D721Med (cell line): ENCODE results near the gene CERCAM.
"Not testable (repeated sequence)": the region's sequence is repeated elsewhere in the genome, so short reads cannot be mapped to it uniquely, and the experiment has no call there.

Source experiments
- DNase-seq: peaks from one replicate; pipeline ENCODE4 v3.0.0; 2011; ENCODE audit warnings: low spot score; ENCODE audit not compliant: insufficient read length
- FAIRE-seq: peaks from 2 replicates; lab custom pipeline; 2011; peaks lifted over from hg19 to GRCh38; lab: Jason Lieb, UNC
- TF ChIP-seq, protein P1 (sequence below): IDR thresholded peaks from 2 replicates; pipeline ENCODE4 v1.5.1; 2012; ENCODE audit warnings: mild to moderate bottlenecking, control low read depth; ENCODE audit not compliant: insufficient read depth; ENCODE audit errors: missing control alignments

The CERCAM gene

DNA sequence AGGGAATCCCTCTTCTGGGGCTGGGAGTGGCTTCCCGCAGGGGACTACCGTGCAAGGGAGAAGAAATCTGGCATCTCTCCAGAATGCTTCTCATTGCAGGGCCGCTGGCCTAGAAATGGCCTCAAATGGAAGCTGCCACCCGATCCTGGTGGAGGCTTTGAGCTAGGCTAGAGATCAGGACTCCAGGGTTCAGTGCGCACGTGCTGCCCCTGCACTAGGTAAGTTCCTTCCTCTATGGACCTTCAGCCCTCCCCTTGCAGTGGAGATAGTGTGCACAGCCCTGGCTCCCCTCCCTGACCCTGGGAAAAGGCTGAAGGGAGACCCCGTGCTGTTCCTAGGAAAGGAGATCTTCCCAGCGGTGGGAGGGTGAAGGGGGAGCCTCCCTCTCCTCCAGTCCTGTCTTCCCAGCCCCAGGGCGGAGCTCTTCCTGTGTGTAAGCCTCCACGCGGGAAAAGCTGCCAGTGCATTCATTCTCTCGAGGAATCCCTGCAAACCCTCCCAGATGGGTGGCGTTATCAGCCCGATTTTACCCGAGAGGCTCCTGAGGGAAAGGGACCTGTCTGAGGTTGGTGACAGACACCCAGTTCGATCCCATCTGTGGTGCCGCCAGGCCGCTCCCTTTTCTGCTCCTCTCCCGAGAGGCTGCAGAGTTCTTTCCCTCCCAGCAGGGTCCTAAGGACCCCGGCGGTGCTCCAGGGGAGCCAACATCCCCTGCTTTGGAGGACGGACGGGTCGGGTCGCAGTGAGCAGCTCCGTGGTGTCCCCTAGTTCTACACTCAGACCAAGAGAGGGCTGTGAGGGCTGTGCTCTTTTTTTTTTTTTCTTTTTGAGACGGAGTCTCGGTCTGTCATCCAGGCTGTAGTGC is 1.4 kb upstream of the CERCAM start:
- TF ChIP-seq, protein P1, sequence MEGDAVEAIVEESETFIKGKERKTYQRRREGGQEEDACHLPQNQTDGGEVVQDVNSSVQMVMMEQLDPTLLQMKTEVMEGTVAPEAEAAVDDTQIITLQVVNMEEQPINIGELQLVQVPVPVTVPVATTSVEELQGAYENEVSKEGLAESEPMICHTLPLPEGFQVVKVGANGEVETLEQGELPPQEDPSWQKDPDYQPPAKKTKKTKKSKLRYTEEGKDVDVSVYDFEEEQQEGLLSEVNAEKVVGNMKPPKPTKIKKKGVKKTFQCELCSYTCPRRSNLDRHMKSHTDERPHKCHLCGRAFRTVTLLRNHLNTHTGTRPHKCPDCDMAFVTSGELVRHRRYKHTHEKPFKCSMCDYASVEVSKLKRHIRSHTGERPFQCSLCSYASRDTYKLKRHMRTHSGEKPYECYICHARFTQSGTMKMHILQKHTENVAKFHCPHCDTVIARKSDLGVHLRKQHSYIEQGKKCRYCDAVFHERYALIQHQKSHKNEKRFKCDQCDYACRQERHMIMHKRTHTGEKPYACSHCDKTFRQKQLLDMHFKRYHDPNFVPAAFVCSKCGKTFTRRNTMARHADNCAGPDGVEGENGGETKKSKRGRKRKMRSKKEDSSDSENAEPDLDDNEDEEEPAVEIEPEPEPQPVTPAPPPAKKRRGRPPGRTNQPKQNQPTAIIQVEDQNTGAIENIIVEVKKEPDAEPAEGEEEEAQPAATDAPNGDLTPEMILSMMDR, result no peak
- DNase-seq (no peak), FAIRE-seq (no peak)

DNA sequence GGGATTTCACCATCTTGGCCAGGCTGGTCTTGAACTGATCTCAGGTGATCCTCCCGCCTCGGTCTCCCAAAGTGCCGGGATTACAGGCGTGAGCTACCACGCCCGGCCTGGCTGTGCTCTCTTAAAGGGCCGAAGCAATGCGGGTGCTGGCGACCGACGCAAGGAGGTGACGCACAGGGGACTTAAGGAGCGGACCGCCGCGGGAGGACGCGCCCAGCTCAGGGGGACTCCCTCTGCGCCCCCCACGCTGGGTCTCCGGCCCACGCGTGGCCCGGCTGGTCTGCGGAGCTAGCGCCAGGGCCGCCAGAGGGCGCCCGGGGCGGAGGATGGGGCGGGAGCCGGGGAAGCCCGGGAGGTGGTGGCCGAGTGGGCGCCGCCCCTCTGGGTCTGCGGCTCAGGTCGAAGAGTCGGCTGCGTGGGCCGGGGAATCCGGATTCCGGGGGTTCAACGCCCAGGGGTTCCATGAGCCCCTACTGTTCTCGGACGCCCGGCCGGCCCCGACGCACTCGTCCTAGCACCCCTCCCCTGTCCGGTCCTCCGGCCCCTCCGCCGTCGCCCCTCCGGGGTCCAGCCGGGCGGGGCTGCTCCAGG is 502 bp upstream of the CERCAM start:
- TF ChIP-seq, protein P1, result peak; percentile 63
- DNase-seq (peak; percentile 68), FAIRE-seq (no peak)

DNA sequence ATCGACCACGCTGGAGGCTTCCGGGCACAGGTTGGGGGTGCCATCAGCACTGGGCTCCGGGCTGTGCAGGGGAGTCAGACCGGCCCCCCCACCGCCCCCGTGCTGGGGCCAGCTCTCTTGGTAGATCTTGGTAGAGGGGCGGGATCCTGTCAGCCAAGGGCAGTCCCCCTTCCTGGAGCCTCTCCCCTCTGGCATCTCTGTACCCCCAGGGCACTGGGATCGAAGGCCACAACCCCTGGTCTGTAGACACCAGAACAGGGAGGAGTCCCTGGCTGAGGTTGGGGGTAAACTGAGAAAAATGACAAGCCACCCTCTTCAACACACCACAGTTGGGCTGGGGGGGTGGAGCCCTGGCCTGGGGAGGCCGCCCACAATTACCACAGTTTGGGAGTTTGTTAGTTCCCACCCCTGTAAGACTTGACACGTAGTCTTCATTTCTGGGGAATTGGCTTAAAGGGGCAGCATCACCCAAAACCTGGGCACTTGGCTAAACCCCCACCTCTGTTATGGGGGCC is 882 bp downstream of the CERCAM start:
- TF ChIP-seq, protein P1, result no peak
- FAIRE-seq, result no peak
- DNase-seq, result no peak

DNA sequence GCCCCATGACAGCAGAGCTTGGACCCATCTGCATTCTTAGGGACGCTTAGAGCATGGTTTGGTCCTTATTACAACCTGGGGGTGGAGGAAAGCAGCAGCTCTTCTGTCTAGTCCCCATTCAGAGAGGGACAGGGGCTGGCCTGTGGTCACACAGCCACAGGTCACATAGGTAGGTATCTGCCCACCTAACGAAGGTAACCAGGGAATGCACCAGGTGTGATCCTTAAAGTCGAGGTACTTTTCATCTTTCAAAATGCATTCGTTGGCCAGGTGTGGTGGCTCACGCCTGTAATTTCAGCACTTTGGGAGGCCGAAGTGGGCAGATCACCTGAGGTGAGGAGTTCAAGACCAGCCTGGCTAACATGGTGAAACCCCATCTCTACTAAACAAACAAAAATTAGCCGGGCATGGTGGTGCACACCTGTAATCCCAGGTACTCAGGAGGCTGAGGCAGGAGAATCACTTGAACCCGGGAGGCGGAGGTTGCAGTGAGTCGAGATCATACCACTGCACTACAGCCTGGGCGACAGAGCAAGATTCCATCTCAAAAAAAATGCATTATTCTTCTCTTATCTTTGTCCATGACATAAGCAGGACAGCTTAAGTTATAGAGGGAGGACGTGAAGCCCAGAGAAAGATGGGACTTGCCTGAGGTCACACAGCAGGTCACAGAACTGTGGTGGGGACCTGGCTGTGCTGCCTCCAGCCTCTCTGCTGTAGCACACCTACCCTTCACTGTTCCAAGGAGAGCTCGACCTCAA is 1.5 kb downstream of the CERCAM start:
- FAIRE-seq, DNase-seq: not testable (repeated sequence)

DNA sequence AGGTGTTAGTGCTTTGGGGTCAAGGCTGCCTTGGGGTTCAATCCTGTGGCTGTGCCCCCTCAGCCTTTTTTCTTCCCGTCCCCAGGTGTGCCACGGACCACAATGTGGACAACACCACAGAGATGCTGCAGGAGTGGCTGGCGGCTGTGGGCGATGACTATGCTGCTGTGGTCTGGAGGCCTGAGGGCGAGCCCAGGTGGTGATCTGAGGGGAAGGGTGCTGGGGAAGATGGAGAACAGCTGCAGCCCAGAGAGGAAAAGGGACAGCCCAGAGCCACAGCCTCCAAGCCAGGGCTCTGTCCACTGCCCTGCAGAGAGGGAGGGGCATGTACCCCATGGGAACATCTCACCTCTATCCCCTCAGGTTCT is 2.1 kb downstream of the CERCAM start:
- DNase-seq (no peak), FAIRE-seq (no peak)
- TF ChIP-seq, protein P1, result no peak

DNA sequence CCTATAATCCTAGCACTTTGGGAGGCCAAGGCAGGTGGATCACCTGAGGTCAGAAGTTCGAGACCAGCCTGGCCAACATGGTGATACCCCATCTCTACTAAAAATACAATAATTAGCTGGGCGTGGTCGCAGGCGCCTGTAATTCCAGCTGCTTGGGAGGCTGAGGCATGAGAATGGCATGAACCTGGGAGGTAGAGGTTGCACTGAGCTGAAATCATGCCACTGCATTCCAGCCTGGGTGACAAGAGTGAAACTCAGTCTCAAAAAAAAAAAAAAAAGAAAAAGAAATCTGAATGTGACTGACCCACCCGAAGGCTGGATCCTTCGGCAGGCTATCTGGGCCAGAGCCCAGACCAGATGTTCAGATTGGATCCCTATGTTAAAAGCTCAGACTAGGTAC is 2.7 kb downstream of the CERCAM start:
- FAIRE-seq, DNase-seq: not testable (repeated sequence)

DNA sequence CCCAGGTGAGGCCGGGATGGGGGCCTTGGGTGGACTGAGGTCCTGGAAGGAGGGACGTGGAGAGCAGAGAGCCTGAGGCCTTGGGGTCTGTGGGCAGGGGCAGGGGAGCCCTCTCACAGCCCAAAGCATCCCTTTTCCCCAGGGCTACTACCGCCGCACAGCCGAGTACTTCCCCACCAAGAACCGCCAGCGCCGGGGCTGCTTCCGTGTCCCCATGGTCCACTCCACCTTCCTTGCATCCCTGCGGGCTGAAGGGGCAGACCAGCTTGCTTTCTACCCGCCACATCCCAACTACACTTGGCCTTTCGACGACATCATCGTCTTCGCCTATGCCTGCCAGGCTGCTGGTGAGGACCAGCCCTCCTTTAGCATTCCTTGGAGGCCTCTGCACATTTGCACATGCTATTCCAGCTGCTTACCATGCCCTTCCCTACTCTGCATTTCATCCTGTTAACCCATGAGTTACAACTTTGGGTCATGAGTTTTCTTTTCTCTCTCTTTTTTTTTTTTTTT is 3.7 kb downstream of the CERCAM start:
- FAIRE-seq (no peak), DNase-seq (no peak)
- TF ChIP-seq, protein P1, result no peak
